Transverse colon (tissue), 4 donors: ENCODE results near the gene KCTD19. TPM values are rescaled to one million over a fixed set of nuclear protein-coding genes. Genes with fewer than 3 reads are reported as not detected.

ENCODE experiments used
- DNase-seq: peaks from one replicate; pipeline ENCODE4 v3.0.0-alpha.2; 2019
- H3K27ac ChIP-seq, 4 donors: fragments of 200-600 bp; sonication (generic); 2 replicates each; pipeline ENCODE4 v1.5.1; 2016 to 2018; ENCODE audit warnings: inconsistent platforms in 4 of 4
- H3K27me3 ChIP-seq: fragments of 200-600 bp; sonication (generic); 2 replicates; pipeline ENCODE4 v1.5.1; 2017; ENCODE audit warnings: inconsistent platforms
- H3K36me3 ChIP-seq, 4 donors: fragments of 200-600 bp; sonication (generic); 2 replicates each; pipeline ENCODE4 v1.5.1; 2017 to 2019; ENCODE audit warnings: inconsistent platforms in 4 of 4
- H3K4me1 ChIP-seq, 4 donors: fragments of 200-600 bp; sonication (generic); 2 replicates each; pipeline ENCODE4 v1.5.1; 2017 to 2020; ENCODE audit warnings: inconsistent platforms in 4 of 4
- H3K4me3 ChIP-seq, 4 donors: fragments of 200-600 bp; sonication (generic); 1 replicate in 1 of 4; 2 replicates in 3 of 4; pipeline versions ENCODE4 v1.5.1 to v1.6.1; 2017 to 2019; ENCODE audit warnings: inconsistent platforms in 4 of 4
- H3K9me3 ChIP-seq, 2 donors: fragments of 200-600 bp; sonication (generic); 2 replicates each; pipeline ENCODE4 v1.5.1; 2017 to 2019; ENCODE audit warnings: inconsistent platforms in 2 of 2
- EP300 ChIP-seq: sonication (generic); formaldehyde crosslinking; IDR thresholded peaks from one replicate; pipeline ENCODE4 v1.6.1; 2017; ENCODE audit warnings: antibody characterized with exemption, low read depth
- POLR2A ChIP-seq: fragments of 450-650 bp; IDR thresholded peaks from one replicate; pipeline ENCODE4 v1.6.1; 2016; ENCODE audit warnings: antibody characterized with exemption, mild to moderate bottlenecking, moderate library complexity
- POLR2AphosphoS5 ChIP-seq, 3 donors: sonication (generic); formaldehyde crosslinking; IDR thresholded peaks; one replicate each; pipeline ENCODE4 v1.6.1; 2016; ENCODE audit warnings: antibody characterized with exemption in 3 of 3
- WGBS, 2 donors: methylation state at CpG; one replicate each; pipeline ENCODE4 v1.1.5; 2018; ENCODE audit warnings: low coverage in 1 of 2; 5-methylcytosine and 5-hydroxymethylcytosine counted together
- in situ Hi-C, 4 donors: fragments of 200-750 bp; cut with MboI; loops; one replicate each; pipeline versions ENCODE4 v1.15.0 to v1.15.1; 2017; ENCODE audit warnings: low sequenced_read_pairs in 3 of 4, low pct_ligation_motif_present in 1 of 4, low pct_unique_long_range_greater_than_20kb in 1 of 4
- intact Hi-C: fragments of 100-400 bp; cut with DNase I; formaldehyde crosslinking; loops from one replicate; pipeline ENCODE4 v1.15.1; 2023; ENCODE audit warnings: low total_unique reads
- total RNA-seq, 4 donors: library from RNA; depleted of rRNA; stranded (reverse); fragments of >200 nt; gene quantifications; one replicate each; pipeline ENCODE4 v1.1.0, GENCODE V29; 2016
- TF ChIP-seq, protein P1 (sequence below), 5 experiments: fragments of 200-600 bp in 3 of 5; fragments of 450-650 bp in 2 of 5; sonication (generic) in 3 of 5; IDR thresholded peaks; 1 replicate in 2 of 5; 2 replicates in 3 of 5; pipeline ENCODE4 v1.5.1; 2016 to 2017; ENCODE audit warnings: antibody characterized with exemption in 5 of 5, inconsistent platforms in 3 of 5, mild to moderate bottlenecking in 2 of 5, moderate library complexity in 1 of 5

Gene KCTD19
- total RNA-seq, 4 donors from 2014 or later = not detected

DNA sequence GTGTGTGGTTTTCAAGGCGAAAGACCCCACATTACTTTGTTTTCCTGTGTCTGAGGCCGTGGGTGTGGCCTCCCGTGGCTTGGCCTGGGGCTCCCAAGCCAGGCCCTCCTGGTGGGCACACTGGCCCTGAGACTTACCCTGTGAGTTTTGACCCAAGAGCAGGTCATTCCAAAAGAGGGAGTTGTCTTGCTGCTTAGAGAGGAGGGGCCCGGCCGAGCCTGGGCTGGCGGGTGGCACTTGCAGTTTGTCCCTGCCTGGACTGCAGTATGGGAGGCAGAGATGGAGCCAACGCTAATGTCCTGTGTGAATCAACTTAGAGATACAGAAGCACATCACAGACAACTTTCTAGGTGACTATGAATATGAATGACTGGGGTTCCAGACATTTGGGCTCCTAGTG, 24.5 kb downstream of the KCTD19 start:
- Histone ChIP-seq H3K36me3 (no peaks in the 10 kb centered on the region), H3K9me3 (no peaks in the 10 kb centered on the region), H3K4me3 (no peak overlapping the region), H3K27ac (no peak overlapping the region), H3K4me1 (no peaks in the 10 kb centered on the region), H3K27me3 (no peaks in the 10 kb centered on the region)
- intact Hi-C loops = no loop called here
- no peak for TF ChIP-seq EP300
- TF ChIP-seq, protein P1, sequence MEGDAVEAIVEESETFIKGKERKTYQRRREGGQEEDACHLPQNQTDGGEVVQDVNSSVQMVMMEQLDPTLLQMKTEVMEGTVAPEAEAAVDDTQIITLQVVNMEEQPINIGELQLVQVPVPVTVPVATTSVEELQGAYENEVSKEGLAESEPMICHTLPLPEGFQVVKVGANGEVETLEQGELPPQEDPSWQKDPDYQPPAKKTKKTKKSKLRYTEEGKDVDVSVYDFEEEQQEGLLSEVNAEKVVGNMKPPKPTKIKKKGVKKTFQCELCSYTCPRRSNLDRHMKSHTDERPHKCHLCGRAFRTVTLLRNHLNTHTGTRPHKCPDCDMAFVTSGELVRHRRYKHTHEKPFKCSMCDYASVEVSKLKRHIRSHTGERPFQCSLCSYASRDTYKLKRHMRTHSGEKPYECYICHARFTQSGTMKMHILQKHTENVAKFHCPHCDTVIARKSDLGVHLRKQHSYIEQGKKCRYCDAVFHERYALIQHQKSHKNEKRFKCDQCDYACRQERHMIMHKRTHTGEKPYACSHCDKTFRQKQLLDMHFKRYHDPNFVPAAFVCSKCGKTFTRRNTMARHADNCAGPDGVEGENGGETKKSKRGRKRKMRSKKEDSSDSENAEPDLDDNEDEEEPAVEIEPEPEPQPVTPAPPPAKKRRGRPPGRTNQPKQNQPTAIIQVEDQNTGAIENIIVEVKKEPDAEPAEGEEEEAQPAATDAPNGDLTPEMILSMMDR (IDR thresholded peaks at IDR 0.05) = no peak
- no peak for TF ChIP-seq POLR2AphosphoS5 (IDR thresholded peaks at IDR 0.05)
- no peak for TF ChIP-seq POLR2A
- no peak for DNase-seq
- WGBS, 2 donors = 81% methylated on average over 7 of the region's 7 CpGs; no CpG with 5 or more reads in 1 of the 2 donors
- in situ Hi-C loops = no loop called here

DNA sequence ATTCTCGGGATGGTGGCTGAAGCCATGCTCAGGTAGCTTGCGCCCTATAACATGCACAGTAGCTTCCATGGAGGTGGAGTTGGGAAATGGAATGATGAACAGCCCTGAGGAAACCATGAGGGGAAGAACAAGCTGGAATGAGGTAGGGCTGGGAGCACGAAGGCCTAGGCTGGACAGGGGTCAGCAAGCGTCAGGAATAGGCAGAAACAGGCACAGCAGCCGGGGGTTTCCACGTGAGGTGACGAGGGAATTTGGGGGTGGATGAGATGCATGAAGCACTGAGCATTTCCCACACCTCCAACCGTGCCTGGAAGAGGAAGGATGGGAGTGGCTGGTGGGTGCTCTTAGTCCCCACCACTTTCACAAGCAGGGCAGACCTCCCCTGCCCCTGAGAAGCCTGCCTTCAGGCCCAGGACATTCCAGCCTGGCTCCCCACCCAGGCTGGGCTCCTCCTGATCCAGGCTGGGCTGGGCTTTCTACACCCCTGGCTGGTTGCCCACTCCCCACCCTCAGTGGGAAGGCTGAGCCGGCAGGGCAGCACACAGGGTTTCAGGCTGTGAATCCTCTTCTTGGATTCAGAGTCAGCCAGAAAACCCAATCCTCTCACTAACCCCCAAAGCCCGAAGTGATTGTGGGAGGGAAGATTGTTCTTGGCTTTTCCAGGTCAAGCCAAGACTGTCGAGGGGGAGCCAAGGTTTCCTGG, 25.3 kb downstream of the KCTD19 start:
- H3K4me3 ChIP-seq = no peak overlapping the region
- in situ Hi-C loops = no loop called here
- no peaks in the 10 kb centered on the region for H3K36me3 ChIP-seq
- TF ChIP-seq POLR2A (no peak), POLR2AphosphoS5 (IDR thresholded peaks at IDR 0.05) (no peak), EP300 (no peak)
- TF ChIP-seq, protein P1 (IDR thresholded peaks at IDR 0.05) = no peak
- H3K9me3 ChIP-seq = no peaks in the 10 kb centered on the region
- H3K27me3 ChIP-seq = no peaks in the 10 kb centered on the region
- intact Hi-C loops = no loop called here
- 27 to 69% methylated on average over 2 to 11 of the region's 11 CpGs for WGBS, 2 donors
- H3K4me1 ChIP-seq = no peaks in the 10 kb centered on the region
- DNase-seq = no peak
- H3K27ac ChIP-seq = no peak overlapping the region

DNA sequence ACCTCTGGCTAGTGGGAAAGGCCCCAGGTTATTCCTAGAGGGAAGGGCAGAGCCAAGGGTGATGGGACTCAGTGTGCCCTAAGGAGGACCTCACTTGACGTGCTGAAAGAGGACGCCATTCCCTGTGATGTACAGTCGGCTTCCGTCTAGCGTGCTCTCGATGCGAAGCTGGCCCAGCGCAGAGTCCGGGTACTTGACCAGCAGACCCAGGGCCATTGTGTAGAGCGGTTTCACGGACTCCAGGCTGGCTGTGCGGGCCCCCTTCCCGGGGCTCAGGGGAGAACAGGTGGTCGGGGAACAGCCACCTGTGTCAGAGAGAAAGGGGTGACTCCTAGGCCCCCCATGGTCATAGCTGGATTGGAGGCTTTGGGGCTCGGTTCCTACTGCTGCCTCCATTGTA, 27.3 kb downstream of the KCTD19 start:
- in situ Hi-C loops = loop anchor here in 1 of 4 donors (25.0 kb wide), 1 partner anchor 88 kb away; the partner anchor contains the start of gene TPPP3
- 92 to 95% methylated on average over 2 to 14 of the region's 15 CpGs for WGBS, 2 donors
- Histone ChIP-seq H3K36me3 (no peaks in the 10 kb centered on the region), H3K27me3 (no peaks in the 10 kb centered on the region), H3K27ac (no peak overlapping the region), H3K4me3 (no peak overlapping the region), H3K9me3 (no peaks in the 10 kb centered on the region), H3K4me1 (no peaks in the 10 kb centered on the region)
- no peak for TF ChIP-seq POLR2A
- TF ChIP-seq POLR2AphosphoS5 (IDR thresholded peaks at IDR 0.05) = no peak
- TF ChIP-seq EP300 = no peak
- no peak for DNase-seq
- intact Hi-C loops = no loop called here

DNA sequence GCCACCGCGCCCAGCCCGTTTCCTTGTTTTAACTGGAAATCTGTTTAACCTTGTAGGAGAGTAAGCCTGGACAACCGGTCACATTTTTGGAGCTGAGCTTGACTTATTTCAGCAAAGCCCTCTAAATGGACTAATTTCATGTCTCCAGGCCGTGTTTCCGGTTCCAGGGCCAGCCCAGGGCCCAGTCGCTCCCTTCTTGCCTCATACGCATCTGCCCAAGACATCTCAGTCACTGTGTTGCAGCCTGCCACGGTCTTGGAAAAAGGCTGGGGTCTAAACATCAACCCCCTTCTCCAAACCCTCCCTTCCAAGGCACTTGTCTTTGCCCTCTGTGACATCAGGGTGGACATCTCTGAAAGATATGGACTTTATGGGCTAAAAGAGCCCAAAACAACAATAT, 28.3 kb downstream of the KCTD19 start:
- DNase-seq = no peak

More for the DNA sequence above, 28.3 kb downstream of the KCTD19 start:
- Histone ChIP-seq H3K27ac (no peak overlapping the region), H3K4me3 (no peak overlapping the region), H3K4me1 (no peaks in the 10 kb centered on the region), H3K36me3 (no peaks in the 10 kb centered on the region), H3K9me3 (no peaks in the 10 kb centered on the region), H3K27me3 (no peaks in the 10 kb centered on the region)
- TF ChIP-seq POLR2A (no peak), POLR2AphosphoS5 (IDR thresholded peaks at IDR 0.05) (no peak), EP300 (no peak)
- TF ChIP-seq, protein P1 (IDR thresholded peaks at IDR 0.05) = no peak
- in situ Hi-C loops (loop anchor here in 1 of 4 donors (25.0 kb wide), 1 partner anchor 89 kb away; the partner anchor contains the start of gene TPPP3), intact Hi-C loops (no loop called here)
- WGBS, 2 donors = 90 to 100% methylated on average over 4 to 9 of the region's 9 CpGs
